ENCODE data around the gene CCDC178.
A peak's percentile ranks its signal among the peaks of the same experiment; 100 is the strongest.
"Not testable (repeated sequence)": the region's sequence is repeated elsewhere in the genome, so short reads cannot be mapped to it uniquely, and the experiment has no call there.

Gene CCDC178

GRCh38 chr18:33350256-33350655 lies 90.3 kb downstream of the CCDC178 start:
- no peak for DNase-seq

- DNase-seq, result not testable (repeated sequence)
Measured at GRCh38 chr18:33339733-33340132, 100.8 kb downstream of the CCDC178 start.

GRCh38 chr18:33334781-33335180 lies 105.7 kb downstream of the CCDC178 start:
- no peak for DNase-seq

GRCh38 chr18:33330711-33331110 lies 109.8 kb downstream of the CCDC178 start:
- no peak for DNase-seq

- DNase-seq, result no peak
Measured at GRCh38 chr18:33326975-33327374, 113.5 kb downstream of the CCDC178 start.

- no peak for DNase-seq
Measured at GRCh38 chr18:33317640-33318039, 122.9 kb downstream of the CCDC178 start.

GRCh38 chr18:33316146-33316587 lies 124.4 kb downstream of the CCDC178 start:
- no peak for DNase-seq

- DNase-seq, result no peak
Measured at GRCh38 chr18:33307520-33307919, 133.0 kb downstream of the CCDC178 start.

GRCh38 chr18:33304277-33304676 lies 136.2 kb downstream of the CCDC178 start:
- DNase-seq, result no peak

GRCh38 chr18:33291539-33291938 lies 149.0 kb downstream of the CCDC178 start:
- DNase-seq, result no peak

- DNase-seq, result no peak
Measured at GRCh38 chr18:33288082-33288716, 152.3 kb downstream of the CCDC178 start.

GRCh38 chr18:33282709-33283333 lies 157.7 kb downstream of the CCDC178 start:
- DNase-seq, result no peak

- DNase-seq, result no peak
Measured at GRCh38 chr18:33282142-33282541, 158.4 kb downstream of the CCDC178 start.

GRCh38 chr18:33277431-33277830 lies 163.1 kb downstream of the CCDC178 start:
- DNase-seq, result no peak

GRCh38 chr18:33275843-33276242 lies 164.7 kb downstream of the CCDC178 start:
- DNase-seq, result no peak

GRCh38 chr18:33270297-33270696 lies 170.2 kb downstream of the CCDC178 start:
- no peak for DNase-seq

- DNase-seq, result no peak
Measured at GRCh38 chr18:33269223-33269622, 171.3 kb downstream of the CCDC178 start.

- DNase-seq, result no peak
Measured at GRCh38 chr18:33264566-33264965, 176.0 kb downstream of the CCDC178 start.

GRCh38 chr18:33239298-33239697 lies 201.2 kb downstream of the CCDC178 start:
- no peak for DNase-seq

GRCh38 chr18:33232318-33232626 lies 208.2 kb downstream of the CCDC178 start:
- no peak for DNase-seq

GRCh38 chr18:33231474-33232317 lies 208.8 kb downstream of the CCDC178 start:
- DNase-seq, result peak in 11 of 14 donors; percentile 3 to 48 (median 24)

GRCh38 chr18:33212363-33212762 lies 228.2 kb downstream of the CCDC178 start:
- no peak for DNase-seq

- no peak for DNase-seq
Measured at GRCh38 chr18:33210575-33211189, 229.8 kb downstream of the CCDC178 start.

Data from C1 segment of cervical spinal cord (tissue), 14 donors.